Prostate gland (tissue), 2 donors: ENCODE measurements around the gene GALNT14. TPM values are rescaled to one million over a fixed set of nuclear protein-coding genes. Genes with fewer than 3 reads are reported as not detected.

Experiments used
- DNase-seq: peaks from one replicate; pipeline ENCODE4 v3.0.0-alpha.2; 2019; ENCODE audit warnings: low spot score
- H3K27ac ChIP-seq, 2 donors: fragments of 200-600 bp; sonication (generic); 2 replicates each; pipeline ENCODE4 v1.5.1; 2017 to 2019
- H3K27me3 ChIP-seq: fragments of 200-600 bp; sonication (generic); replicated peaks from 2 replicates; pipeline ENCODE4 v1.5.1; 2019; ENCODE audit not compliant: insufficient read depth
- H3K36me3 ChIP-seq, 2 donors: fragments of 200-600 bp; sonication (generic); 1 replicate in 1 of 2; 2 replicates in 1 of 2; pipeline versions ENCODE4 v1.5.1 to v1.8.1; 2017 to 2019
- H3K4me1 ChIP-seq: fragments of 200-600 bp; sonication (generic); replicated peaks from 2 replicates; pipeline ENCODE4 v1.5.1; 2019
- H3K4me3 ChIP-seq, 2 donors: fragments of 200-600 bp; sonication (generic); 2 replicates each; pipeline ENCODE4 v1.5.1; 2017 to 2019
- H3K9me3 ChIP-seq: fragments of 200-600 bp; sonication (generic); 2 replicates; pipeline ENCODE4 v1.5.1; 2017
- CTCF ChIP-seq, 4 experiments: fragments of 200-600 bp in 2 of 4; fragments of 450-650 bp in 2 of 4; sonication (generic) in 2 of 4; IDR thresholded peaks; 1 replicate in 3 of 4; 2 replicates in 1 of 4; pipeline ENCODE4 v1.5.1; 2016 to 2019; ENCODE audit warnings: antibody characterized with exemption in 4 of 4, mild to moderate bottlenecking in 2 of 4, moderate library complexity in 2 of 4
- POLR2A ChIP-seq: fragments of 450-650 bp; IDR thresholded peaks from one replicate; pipeline ENCODE4 v1.6.1; 2016; ENCODE audit warnings: antibody characterized with exemption, mild to moderate bottlenecking
- POLR2AphosphoS5 ChIP-seq: sonication (generic); formaldehyde crosslinking; IDR thresholded peaks from one replicate; pipeline ENCODE4 v1.6.1; 2017; ENCODE audit warnings: antibody characterized with exemption
- WGBS: methylation state at CpG from one replicate; pipeline ENCODE4 v1.1.5; 2018; 5-methylcytosine and 5-hydroxymethylcytosine counted together
- intact Hi-C: fragments of 100-400 bp; cut with DNase I; formaldehyde crosslinking; loops from one replicate; pipeline ENCODE4 v1.14.2; 2022
- total RNA-seq, 2 donors: library from RNA; depleted of rRNA; stranded (reverse); fragments of >200 nt; gene quantifications; one replicate each; pipeline ENCODE4 v1.1.0, GENCODE V29; 2016

GALNT14 gene
- total RNA-seq, 2 donors from 2014 or later = 0.59 to 15.5 TPM

GRCh38 chr2:31012406-31012805 lies 125.8 kb downstream of the GALNT14 start:
- Histone ChIP-seq H3K9me3 (no peaks in the 10 kb centered on the region), H3K36me3 (no peaks in the 10 kb centered on the region), H3K4me3 (no peak overlapping the region), H3K4me1 (no peaks in the 10 kb centered on the region), H3K27me3 (no peaks in the 10 kb centered on the region), H3K27ac (no peak overlapping the region)
- intact Hi-C loops = no loop called here
- DNase-seq = no peak
- no peak for TF ChIP-seq POLR2A
- no peak for TF ChIP-seq CTCF (IDR thresholded peaks at IDR 0.05)
- 88% methylated on average over 1 of the region's 1 CpG for WGBS

GRCh38 chr2:31011587-31011986 lies 126.7 kb downstream of the GALNT14 start:
- WGBS = 68% methylated on average over 6 of the region's 6 CpGs
- intact Hi-C loops = no loop called here

GRCh38 chr2:31008561-31009114 lies 129.6 kb downstream of the GALNT14 start:
- no peaks in the 10 kb centered on the region for H3K9me3 ChIP-seq
- no peak for DNase-seq
- no peaks in the 10 kb centered on the region for H3K27me3 ChIP-seq
- TF ChIP-seq POLR2A (no peak), POLR2AphosphoS5 (no peak), CTCF (IDR thresholded peaks at IDR 0.05) (no peak)
- no peaks in the 10 kb centered on the region for H3K36me3 ChIP-seq
- no peak overlapping the region for H3K4me3 ChIP-seq
- 32% methylated on average over 12 of the region's 12 CpGs for WGBS
- no peak overlapping the region for H3K27ac ChIP-seq
- H3K4me1 ChIP-seq = no peaks in the 10 kb centered on the region
- intact Hi-C loops = no loop called here

More at GRCh38 chr2:31011587-31011986, 126.7 kb downstream of the GALNT14 start:
- H3K9me3 ChIP-seq = no peaks in the 10 kb centered on the region
- no peaks in the 10 kb centered on the region for H3K27me3 ChIP-seq
- no peak for DNase-seq
- H3K4me3 ChIP-seq = no peak overlapping the region
- TF ChIP-seq POLR2A = no peak
- no peak for TF ChIP-seq CTCF (IDR thresholded peaks at IDR 0.05)
- TF ChIP-seq POLR2AphosphoS5 = no peak
- no peaks in the 10 kb centered on the region for H3K36me3 ChIP-seq
- no peaks in the 10 kb centered on the region for H3K4me1 ChIP-seq
- H3K27ac ChIP-seq = no peak overlapping the region

GRCh38 chr2:31004257-31004656 lies 134.0 kb downstream of the GALNT14 start:
- H3K4me3 ChIP-seq = no peak overlapping the region
- H3K27me3 ChIP-seq = no peaks in the 10 kb centered on the region
- intact Hi-C loops = no loop called here
- H3K9me3 ChIP-seq = no peaks in the 10 kb centered on the region
- H3K36me3 ChIP-seq = no peaks in the 10 kb centered on the region
- TF ChIP-seq POLR2AphosphoS5 (no peak), CTCF (IDR thresholded peaks at IDR 0.05) (no peak), POLR2A (no peak)
- no peak overlapping the region for H3K27ac ChIP-seq
- DNase-seq = no peak
- no peaks in the 10 kb centered on the region for H3K4me1 ChIP-seq

- 55% methylated on average over 8 of the region's 8 CpGs for WGBS
- Histone ChIP-seq H3K4me1 (no peaks in the 10 kb centered on the region), H3K36me3 (no peaks in the 10 kb centered on the region), H3K27me3 (no peaks in the 10 kb centered on the region), H3K4me3 (no peak overlapping the region), H3K9me3 (no peaks in the 10 kb centered on the region), H3K27ac (no peak overlapping the region)
- no peak for DNase-seq
- TF ChIP-seq POLR2A = no peak
- TF ChIP-seq POLR2AphosphoS5 = no peak
- no peak for TF ChIP-seq CTCF (IDR thresholded peaks at IDR 0.05)
- intact Hi-C loops = no loop called here
Observed at GRCh38 chr2:31003749-31004148, 134.5 kb downstream of the GALNT14 start.
